ENCODE measurements around the gene BCL2L15.

DNA sequence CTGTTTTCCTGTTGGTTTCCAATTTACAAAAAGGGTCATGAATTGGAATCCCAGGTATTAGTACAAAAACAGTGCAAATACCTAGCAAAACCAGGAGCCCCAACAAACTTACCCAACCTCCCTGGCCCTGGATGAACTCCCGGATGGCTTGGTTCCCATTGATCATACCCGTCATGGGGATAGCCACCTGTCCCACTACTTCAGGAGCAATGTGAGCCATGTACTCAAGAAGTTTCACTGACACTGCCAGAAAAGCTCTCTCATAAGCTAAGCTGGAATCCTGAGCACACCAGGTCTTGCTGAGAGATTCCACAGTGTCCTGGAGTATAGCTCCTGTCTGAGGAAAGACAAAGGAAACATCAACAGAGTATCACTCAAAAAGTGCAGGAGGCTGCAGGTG lies 5.7 kb downstream of the BCL2L15 start:
- TF ChIP-seq, protein P1, sequence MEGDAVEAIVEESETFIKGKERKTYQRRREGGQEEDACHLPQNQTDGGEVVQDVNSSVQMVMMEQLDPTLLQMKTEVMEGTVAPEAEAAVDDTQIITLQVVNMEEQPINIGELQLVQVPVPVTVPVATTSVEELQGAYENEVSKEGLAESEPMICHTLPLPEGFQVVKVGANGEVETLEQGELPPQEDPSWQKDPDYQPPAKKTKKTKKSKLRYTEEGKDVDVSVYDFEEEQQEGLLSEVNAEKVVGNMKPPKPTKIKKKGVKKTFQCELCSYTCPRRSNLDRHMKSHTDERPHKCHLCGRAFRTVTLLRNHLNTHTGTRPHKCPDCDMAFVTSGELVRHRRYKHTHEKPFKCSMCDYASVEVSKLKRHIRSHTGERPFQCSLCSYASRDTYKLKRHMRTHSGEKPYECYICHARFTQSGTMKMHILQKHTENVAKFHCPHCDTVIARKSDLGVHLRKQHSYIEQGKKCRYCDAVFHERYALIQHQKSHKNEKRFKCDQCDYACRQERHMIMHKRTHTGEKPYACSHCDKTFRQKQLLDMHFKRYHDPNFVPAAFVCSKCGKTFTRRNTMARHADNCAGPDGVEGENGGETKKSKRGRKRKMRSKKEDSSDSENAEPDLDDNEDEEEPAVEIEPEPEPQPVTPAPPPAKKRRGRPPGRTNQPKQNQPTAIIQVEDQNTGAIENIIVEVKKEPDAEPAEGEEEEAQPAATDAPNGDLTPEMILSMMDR (IDR thresholded peaks at IDR 0.05) = no peak
- TF ChIP-seq POLR2A (IDR thresholded peaks at IDR 0.05) = no peak

Data from lower leg skin (tissue), 3 donors.